ENCODE measurements around the gene DNAJC30.

DNA sequence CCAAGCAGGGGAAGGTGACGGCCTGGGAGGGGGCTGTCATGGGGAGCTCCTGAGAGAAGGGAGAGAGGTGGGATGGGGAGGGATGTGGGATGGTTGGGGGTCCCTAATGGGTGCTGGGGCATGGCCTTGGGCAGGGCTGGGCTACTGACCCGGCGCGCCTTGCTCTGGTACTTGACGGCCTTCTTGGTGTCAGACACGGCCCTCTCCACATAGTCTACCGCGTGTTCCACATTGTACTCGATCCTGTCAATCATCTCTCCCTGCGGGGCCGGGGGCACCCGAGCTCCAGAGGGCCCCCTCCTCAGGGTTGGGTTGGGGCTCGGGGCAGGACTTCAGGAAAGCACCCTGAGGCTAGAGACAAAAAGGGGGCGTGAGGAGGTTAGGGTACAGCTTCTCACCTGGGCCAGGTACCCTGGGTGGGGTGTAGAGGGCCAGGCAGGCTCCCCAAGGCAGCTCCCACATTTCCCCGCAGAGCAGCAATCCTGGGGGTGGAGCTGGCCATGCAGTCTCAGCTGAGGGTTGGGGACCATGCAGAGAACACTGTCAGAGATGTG, 17.4 kb upstream of the DNAJC30 start:
- TF ChIP-seq, protein P1, sequence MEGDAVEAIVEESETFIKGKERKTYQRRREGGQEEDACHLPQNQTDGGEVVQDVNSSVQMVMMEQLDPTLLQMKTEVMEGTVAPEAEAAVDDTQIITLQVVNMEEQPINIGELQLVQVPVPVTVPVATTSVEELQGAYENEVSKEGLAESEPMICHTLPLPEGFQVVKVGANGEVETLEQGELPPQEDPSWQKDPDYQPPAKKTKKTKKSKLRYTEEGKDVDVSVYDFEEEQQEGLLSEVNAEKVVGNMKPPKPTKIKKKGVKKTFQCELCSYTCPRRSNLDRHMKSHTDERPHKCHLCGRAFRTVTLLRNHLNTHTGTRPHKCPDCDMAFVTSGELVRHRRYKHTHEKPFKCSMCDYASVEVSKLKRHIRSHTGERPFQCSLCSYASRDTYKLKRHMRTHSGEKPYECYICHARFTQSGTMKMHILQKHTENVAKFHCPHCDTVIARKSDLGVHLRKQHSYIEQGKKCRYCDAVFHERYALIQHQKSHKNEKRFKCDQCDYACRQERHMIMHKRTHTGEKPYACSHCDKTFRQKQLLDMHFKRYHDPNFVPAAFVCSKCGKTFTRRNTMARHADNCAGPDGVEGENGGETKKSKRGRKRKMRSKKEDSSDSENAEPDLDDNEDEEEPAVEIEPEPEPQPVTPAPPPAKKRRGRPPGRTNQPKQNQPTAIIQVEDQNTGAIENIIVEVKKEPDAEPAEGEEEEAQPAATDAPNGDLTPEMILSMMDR (IDR thresholded peaks at IDR 0.05) = no peak
- TF ChIP-seq POLR2AphosphoS5 (IDR thresholded peaks at IDR 0.05) = no peak
- TF ChIP-seq POLR2A (IDR thresholded peaks at IDR 0.05) = no peak
- no peak for TF ChIP-seq EP300 (IDR thresholded peaks at IDR 0.05)
